CD4-positive, alpha-beta T cell treated with Interleukin-1 beta for 1 hour (primary cell): Measurements from ENCODE around the gene SCAF4.

Experiments
- DNase-seq, 2 donors: peaks; one replicate each; pipeline ENCODE4 v3.0.0-alpha.2; 2020 to 2022

Gene SCAF4

DNA sequence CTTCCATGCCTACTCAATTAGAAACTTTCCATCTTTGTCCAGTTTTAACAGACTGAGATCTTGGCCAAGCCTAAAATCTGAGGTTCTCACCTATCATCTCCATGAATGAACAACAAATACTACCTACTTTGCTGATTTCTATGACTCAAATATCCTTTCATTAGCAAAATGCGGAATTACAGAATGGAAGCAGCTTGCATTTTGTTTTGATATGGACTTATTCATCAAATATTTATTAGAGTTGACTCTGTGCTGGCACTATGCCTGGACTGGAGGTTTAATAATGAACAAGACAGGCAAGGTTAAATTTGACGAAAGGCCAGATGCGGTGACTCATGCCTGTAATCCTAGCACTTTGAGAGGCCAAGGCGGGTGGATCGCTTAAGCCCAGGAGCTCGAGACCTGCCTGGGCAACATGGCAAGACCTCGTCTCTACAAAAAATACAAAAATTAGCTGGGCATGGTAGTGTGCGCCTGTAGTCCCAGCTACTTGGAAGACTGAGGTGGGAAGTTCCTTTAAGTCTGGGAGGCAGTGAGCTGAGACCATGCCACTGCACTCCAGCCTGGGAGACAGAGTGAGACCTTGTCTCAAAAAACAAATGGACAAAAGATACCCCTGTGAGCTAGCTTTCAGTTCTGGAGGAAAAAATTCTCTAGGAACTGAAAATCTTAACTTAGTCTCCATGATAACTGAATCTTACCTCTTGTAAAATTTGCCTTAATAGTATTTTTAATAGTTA, 101.8 kb downstream of the SCAF4 start:
- no peak for DNase-seq

DNA sequence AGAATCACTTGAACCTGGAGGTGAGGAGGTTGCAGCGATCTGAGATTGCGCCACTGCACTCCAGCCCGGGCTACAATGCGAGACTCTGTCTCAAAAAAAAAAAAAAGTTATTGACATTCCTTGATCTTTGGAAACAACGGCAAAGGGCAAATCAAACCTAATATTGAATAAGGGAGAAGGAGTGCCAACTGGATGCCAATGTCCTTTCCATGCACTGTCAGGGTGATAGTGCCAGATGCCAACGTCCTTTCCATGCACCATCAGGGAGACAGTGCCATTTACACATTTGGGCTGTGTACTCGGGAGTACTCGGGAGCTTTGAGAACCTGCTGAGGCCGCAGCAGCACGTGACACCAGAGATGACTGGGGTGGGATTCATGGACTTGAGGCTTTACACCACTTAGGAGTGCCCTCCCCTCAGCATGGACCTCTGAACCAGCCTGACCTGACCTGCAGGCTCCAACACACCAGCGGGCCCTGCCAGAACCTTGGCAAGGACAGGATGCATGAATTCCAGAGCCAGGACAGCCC, 106.9 kb downstream of the SCAF4 start:
- DNase-seq: no peak

DNA sequence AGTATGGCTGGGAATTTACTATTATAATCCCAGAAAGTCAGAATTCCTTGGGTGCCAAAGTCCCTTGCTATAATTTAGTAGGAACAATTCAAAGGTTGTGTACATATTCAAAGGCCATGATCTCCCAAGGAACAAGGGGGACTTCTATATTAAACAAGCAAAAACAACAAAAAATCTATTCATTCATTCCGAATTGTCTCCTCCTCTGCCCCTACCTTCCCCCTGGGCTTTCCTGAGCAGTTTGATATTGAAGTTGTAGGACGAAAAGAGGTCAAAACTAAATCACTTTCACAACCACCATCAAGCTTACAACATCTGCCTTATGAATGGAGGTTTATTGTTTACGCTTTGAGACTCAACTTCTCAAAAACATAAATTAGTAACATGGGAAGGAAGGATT, 107.7 kb downstream of the SCAF4 start:
- DNase-seq: no peak

DNA sequence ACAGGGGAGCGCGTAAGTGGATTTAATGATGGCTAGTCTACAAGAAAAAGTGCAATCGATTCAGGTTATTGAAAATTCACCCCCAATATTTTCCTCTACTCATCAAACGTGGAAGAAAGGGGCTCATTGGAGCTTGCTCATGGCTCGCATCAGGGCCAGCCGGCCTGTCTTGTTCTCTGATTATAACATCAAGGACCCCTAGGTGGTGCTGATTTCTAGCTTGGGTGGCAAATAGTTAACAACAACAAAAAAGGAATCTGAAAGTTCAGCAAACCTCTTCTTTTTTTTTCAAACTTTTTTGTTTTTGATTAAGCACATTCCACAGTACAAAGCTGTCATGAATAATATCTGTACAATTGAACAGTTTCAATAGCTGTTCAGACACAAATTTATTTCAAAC, 108.3 kb downstream of the SCAF4 start:
- DNase-seq: no peak

DNA sequence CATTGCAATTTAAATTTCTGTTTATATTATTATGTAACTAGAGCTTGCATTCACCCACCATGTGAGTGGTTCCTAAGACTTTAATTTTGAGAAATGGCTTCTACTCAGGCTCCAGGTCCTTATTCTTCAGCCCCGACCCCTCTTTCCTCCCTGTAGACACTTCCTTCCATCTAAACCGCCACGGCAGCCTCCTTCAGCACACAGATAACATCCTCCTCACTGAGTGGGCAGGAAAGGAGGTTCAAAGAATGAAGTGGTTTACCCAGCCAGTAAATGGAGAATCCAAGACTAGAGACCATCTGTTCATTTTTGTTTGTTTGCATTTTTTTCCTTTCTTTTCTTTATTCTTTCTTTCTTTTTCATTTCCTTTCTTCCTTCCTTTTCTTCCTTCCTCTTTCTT, 109.5 kb downstream of the SCAF4 start:
- DNase-seq: no peak
